HG03354 (cell line): Measurements from ENCODE around the gene CDH13.

Experiments
- ATAC-seq: cut with Tn5 transposase; IDR thresholded peaks from one replicate; pipeline ENCODE4 v1.9.1; 2021; ENCODE audit warnings: mild to moderate bottlenecking; ENCODE audit not compliant: unreplicated experiment, poor library complexity, severe bottlenecking

The CDH13 gene

GRCh38 chr16:83802554-83803205, 1175.9 kb downstream of the CDH13 start:
- peak; percentile 5 for ATAC-seq

- ATAC-seq = no peak
Measured at GRCh38 chr16:83803811-83804210, 1177.0 kb downstream of the CDH13 start.

GRCh38 chr16:83804366-83804765, 1177.6 kb downstream of the CDH13 start:
- no peak for ATAC-seq

- ATAC-seq = no peak
Measured at GRCh38 chr16:83806036-83806435, 1179.3 kb downstream of the CDH13 start.

- ATAC-seq = no peak
Measured at GRCh38 chr16:83806731-83807130, 1180.0 kb downstream of the CDH13 start.

GRCh38 chr16:83807327-83807709, 1180.5 kb downstream of the CDH13 start:
- no peak for ATAC-seq

GRCh38 chr16:83807710-83808572, 1181.2 kb downstream of the CDH13 start, which contains the start of gene HSBP1:
Gene HSBP1 (plus strand): TSS chr16:83807978. CDS start chr16:83808077, 99 bp downstream.
- peak; percentile 96 for ATAC-seq

- no peak for ATAC-seq
Measured at GRCh38 chr16:83808573-83809014, 1181.8 kb downstream of the CDH13 start.

- no peak for ATAC-seq
Measured at GRCh38 chr16:83809092-83809491, 1182.3 kb downstream of the CDH13 start.

GRCh38 chr16:83810901-83811300, 1184.1 kb downstream of the CDH13 start:
- no peak for ATAC-seq

- ATAC-seq = peak; percentile 87
Measured at GRCh38 chr16:83813823-83814658, 1187.3 kb downstream of the CDH13 start.

GRCh38 chr16:83814659-83814985, 1187.9 kb downstream of the CDH13 start:
- no peak for ATAC-seq

GRCh38 chr16:83817022-83817421, 1190.3 kb downstream of the CDH13 start:
- no peak for ATAC-seq

GRCh38 chr16:83818276-83818675, 1191.5 kb downstream of the CDH13 start:
- no peak for ATAC-seq

- no peak for ATAC-seq
Measured at GRCh38 chr16:83819361-83819760, 1192.6 kb downstream of the CDH13 start.

- ATAC-seq = peak; percentile 86
Measured at GRCh38 chr16:83826146-83826913, 1199.6 kb downstream of the CDH13 start.

- ATAC-seq = no peak
Measured at GRCh38 chr16:83830091-83830768, 1203.5 kb downstream of the CDH13 start.

- ATAC-seq = no peak
Measured at GRCh38 chr16:83830769-83831455, 1204.1 kb downstream of the CDH13 start.
